ENCODE measurements around the gene CYBRD1. TPM values are rescaled to one million over a fixed set of nuclear protein-coding genes. Genes with fewer than 3 reads are reported as not detected.
A peak's percentile ranks its signal among the peaks of the same experiment; 100 is the strongest.

The CYBRD1 gene
- total and polyA plus RNA-seq, 8 donors: 12.2 to 150 (median 45.9) TPM

- no peaks in the 10 kb centered on the region for H3K27me3 ChIP-seq
- H3K9me3 ChIP-seq: no peaks in the 10 kb centered on the region
- TF ChIP-seq POLR2A (IDR thresholded peaks at IDR 0.05) (no peak), POLR2AphosphoS5 (IDR thresholded peaks at IDR 0.05) (no peak), CTCF (IDR thresholded peaks at IDR 0.05) (no peak), EP300 (IDR thresholded peaks at IDR 0.05) (no peak)
- no peaks in the 10 kb centered on the region for H3K36me3 ChIP-seq
- no peak overlapping the region for H3K27ac ChIP-seq
- 78 to 80% (median 79%) methylated on average over 7 of the region's 7 CpGs for WGBS, 5 donors
- DNase-seq: no peak
- intact Hi-C loops (cut with DNase I; ENCODE audit: low total_unique reads): no loop called here
- H3K4me1 ChIP-seq: no peaks in the 10 kb centered on the region
- no peak overlapping the region for H3K4me3 ChIP-seq
Observed at GRCh38 chr2:171571721-171572120, 49.4 kb downstream of the CYBRD1 start.

- WGBS, 5 donors: 25 to 27% (median 26%) methylated on average over 21 of the region's 21 CpGs
- no peaks in the 10 kb centered on the region for H3K9me3 ChIP-seq
- H3K27ac ChIP-seq: no peak overlapping the region
- H3K27me3 ChIP-seq: no peaks in the 10 kb centered on the region
- no peaks in the 10 kb centered on the region for H3K4me1 ChIP-seq
- TF ChIP-seq POLR2A (IDR thresholded peaks at IDR 0.05): no peak
- TF ChIP-seq EP300 (IDR thresholded peaks at IDR 0.05): no peak
- TF ChIP-seq POLR2AphosphoS5 (IDR thresholded peaks at IDR 0.05): peak in 1 of 3 donors; percentile 61
- TF ChIP-seq CTCF (IDR thresholded peaks at IDR 0.05): peak in 6 of 7 experiments; percentile 59 to 98 (median 94)
- DNase-seq: peak; percentile 88 to 92
- no peak overlapping the region for H3K4me3 ChIP-seq
- intact Hi-C loops (cut with DNase I; ENCODE audit: low total_unique reads): no loop called here
- no peaks in the 10 kb centered on the region for H3K36me3 ChIP-seq
Observed at GRCh38 chr2:171574149-171574795, 52.0 kb downstream of the CYBRD1 start.

- 68 to 87% (median 76%) methylated on average over 5 of the region's 5 CpGs for WGBS, 5 donors
- H3K27ac ChIP-seq: no peak overlapping the region
- intact Hi-C loops (cut with DNase I; ENCODE audit: low total_unique reads): no loop called here
- H3K36me3 ChIP-seq: no peaks in the 10 kb centered on the region
- H3K9me3 ChIP-seq: no peaks in the 10 kb centered on the region
- DNase-seq: no peak
- no peak for TF ChIP-seq CTCF (IDR thresholded peaks at IDR 0.05)
- no peak for TF ChIP-seq EP300 (IDR thresholded peaks at IDR 0.05)
- no peak for TF ChIP-seq POLR2A (IDR thresholded peaks at IDR 0.05)
- no peak for TF ChIP-seq POLR2AphosphoS5 (IDR thresholded peaks at IDR 0.05)
- no peak overlapping the region for H3K4me3 ChIP-seq
- H3K4me1 ChIP-seq: no peaks in the 10 kb centered on the region
- H3K27me3 ChIP-seq: no peaks in the 10 kb centered on the region
Observed at GRCh38 chr2:171575606-171576005, 53.3 kb downstream of the CYBRD1 start.

GRCh38 chr2:171578127-171578803, 56.0 kb downstream of the CYBRD1 start:
- Histone ChIP-seq H3K4me1 (no peaks in the 10 kb centered on the region), H3K9me3 (no peaks in the 10 kb centered on the region), H3K27ac (no peak overlapping the region), H3K27me3 (no peaks in the 10 kb centered on the region), H3K36me3 (no peaks in the 10 kb centered on the region), H3K4me3 (no peak overlapping the region)
- no peak for TF ChIP-seq CTCF (IDR thresholded peaks at IDR 0.05)
- no peak for TF ChIP-seq POLR2AphosphoS5 (IDR thresholded peaks at IDR 0.05)
- DNase-seq: no peak
- WGBS, 5 donors: 72 to 84% (median 81%) methylated on average over 4 of the region's 4 CpGs
- intact Hi-C loops (cut with DNase I; ENCODE audit: low total_unique reads): no loop called here
